ENCODE data around the gene TMEM205.

The TMEM205 gene

DNA sequence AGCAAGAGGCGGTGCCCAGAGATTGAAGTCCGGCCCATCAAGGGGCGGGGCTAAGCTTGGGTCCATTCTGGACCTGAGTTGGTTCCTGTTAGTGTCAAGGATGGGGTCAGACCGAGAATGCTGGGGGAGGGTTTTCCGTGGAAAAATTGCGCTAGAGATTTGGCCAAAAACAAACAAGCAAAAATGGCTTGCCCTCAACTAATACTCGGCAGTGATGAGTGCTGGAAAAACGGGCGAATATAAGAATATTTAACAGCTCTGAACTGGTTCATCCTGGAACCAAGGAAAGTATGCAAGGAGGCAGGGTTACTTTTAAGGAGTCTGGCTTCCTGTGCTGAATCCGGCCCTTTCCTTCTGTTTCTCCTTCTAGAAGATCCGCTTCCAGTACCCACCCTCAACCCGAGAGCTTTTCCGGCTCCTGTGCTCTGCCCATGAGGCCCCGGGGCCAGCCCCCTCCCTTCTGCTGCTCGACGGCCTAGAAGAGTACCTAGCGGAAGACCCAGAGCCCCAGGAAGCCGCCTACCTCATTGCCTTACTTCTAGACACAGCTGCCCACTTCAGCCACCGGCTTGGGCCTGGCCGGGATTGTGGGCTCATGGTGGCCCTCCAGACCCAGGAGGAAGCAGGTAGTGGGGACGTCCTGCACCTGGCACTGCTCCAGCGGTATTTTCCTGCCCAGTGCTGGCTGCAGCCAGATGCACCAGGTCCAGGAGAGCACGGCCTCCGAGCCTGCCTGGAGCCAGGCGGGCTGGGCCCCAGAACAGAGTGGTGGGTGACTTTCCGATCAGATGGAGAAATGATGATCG is 29.3 kb upstream of the TMEM205 start:
- peak overlapping the region; percentile 62 for H3K4me3 ChIP-seq (ENCODE audit: insufficient read depth, low read length, poor library complexity, severe bottlenecking)
- H3K4me2 ChIP-seq (ENCODE audit: low read depth, low read length, poor library complexity, severe bottlenecking): peak overlapping the region; percentile 81
- no peak overlapping the region for H2AFZ ChIP-seq (ENCODE audit: low read depth, low read length, severe bottlenecking)
- no peaks in the 10 kb centered on the region for H3K9me2 ChIP-seq (replicated peaks; ENCODE audit: insufficient read depth, low read length)
- H4K20me1 ChIP-seq (ENCODE audit: low read depth, low read length): no peaks in the 10 kb centered on the region
- H3F3A ChIP-seq (ENCODE audit: insufficient read depth): peaks cover 22% of the 10 kb centered on the region
- H3K36me3 ChIP-seq (ENCODE audit: low read length): no peaks in the 10 kb centered on the region
- peak overlapping the region; percentile 81 for H3K27ac ChIP-seq (ENCODE audit: low read depth, low read length)
- peak overlapping the region; percentile 69 for H3K9ac ChIP-seq (ENCODE audit: low read length)
- H3K27me3 ChIP-seq (ENCODE audit: low read length): no peaks in the 10 kb centered on the region
- TF ChIP-seq EZH2phosphoT487 (conservative IDR thresholded peaks at IDR 0.05; ENCODE audit: low read length): no peak
- TF ChIP-seq, protein P1, sequence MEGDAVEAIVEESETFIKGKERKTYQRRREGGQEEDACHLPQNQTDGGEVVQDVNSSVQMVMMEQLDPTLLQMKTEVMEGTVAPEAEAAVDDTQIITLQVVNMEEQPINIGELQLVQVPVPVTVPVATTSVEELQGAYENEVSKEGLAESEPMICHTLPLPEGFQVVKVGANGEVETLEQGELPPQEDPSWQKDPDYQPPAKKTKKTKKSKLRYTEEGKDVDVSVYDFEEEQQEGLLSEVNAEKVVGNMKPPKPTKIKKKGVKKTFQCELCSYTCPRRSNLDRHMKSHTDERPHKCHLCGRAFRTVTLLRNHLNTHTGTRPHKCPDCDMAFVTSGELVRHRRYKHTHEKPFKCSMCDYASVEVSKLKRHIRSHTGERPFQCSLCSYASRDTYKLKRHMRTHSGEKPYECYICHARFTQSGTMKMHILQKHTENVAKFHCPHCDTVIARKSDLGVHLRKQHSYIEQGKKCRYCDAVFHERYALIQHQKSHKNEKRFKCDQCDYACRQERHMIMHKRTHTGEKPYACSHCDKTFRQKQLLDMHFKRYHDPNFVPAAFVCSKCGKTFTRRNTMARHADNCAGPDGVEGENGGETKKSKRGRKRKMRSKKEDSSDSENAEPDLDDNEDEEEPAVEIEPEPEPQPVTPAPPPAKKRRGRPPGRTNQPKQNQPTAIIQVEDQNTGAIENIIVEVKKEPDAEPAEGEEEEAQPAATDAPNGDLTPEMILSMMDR (IDR thresholded peaks at IDR 0.05; ENCODE audit: insufficient read depth, low read length, poor library complexity, severe bottlenecking): no peak
- H3K9me3 ChIP-seq (ENCODE audit: insufficient read depth, low read length): no peaks in the 10 kb centered on the region
- H3K79me2 ChIP-seq (ENCODE audit: insufficient read depth, low read length): peaks cover 9% of the 10 kb centered on the region; the same call in 1 of the 2 replicates

DNA sequence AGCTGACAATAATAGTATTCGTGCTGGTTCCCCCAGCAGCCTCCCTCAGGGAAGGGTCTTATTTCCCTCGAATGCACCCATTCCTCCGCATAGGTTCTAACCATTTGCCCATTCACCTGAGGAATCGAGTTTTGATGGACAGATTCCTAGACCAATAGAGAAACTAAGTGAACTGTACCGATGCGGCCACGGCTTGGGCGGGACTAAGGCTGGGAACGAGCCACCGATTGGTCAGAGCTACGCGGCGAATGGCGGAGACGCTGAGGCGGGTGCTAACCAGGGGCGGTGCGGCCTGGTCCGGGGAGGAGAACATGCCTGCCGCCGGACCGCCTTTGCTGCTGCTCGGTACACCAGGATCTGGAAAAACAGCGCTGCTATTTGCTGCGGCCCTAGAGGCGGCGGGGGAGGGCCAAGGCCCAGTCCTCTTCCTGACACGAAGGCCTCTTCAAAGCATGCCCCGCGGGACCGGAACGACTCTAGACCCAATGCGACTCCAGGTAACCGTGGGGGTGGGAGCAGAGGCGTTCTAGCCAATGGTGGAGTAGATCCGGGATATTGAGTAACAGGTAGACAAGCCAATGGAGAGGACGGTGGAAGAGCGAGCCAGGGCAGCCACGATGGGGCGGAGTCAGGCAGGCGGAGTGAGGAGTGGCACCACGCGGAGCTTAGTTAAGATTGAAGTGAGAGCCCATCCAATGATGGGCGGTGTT is 28.5 kb upstream of the TMEM205 start, which contains the start of gene SWSAP1:
Gene SWSAP1, plus strand, starts transcription at position 234 of the 710 bp plus-strand sequence. Its CDS starts 15 bp downstream, at position 249.
- peak within 1 kb of the TSS; percentile 62 for H3K4me3 ChIP-seq (ENCODE audit: insufficient read depth, low read length, poor library complexity, severe bottlenecking)
- peak within 1 kb of the TSS; percentile 81 for H3K27ac ChIP-seq (ENCODE audit: low read depth, low read length)
- H3K79me2 ChIP-seq (ENCODE audit: insufficient read depth, low read length): peaks cover 9% of the 10 kb centered on the region; the same call in 1 of the 2 replicates
- TF ChIP-seq EZH2phosphoT487 (conservative IDR thresholded peaks at IDR 0.05; ENCODE audit: low read length): no peak
- TF ChIP-seq, protein P1 (IDR thresholded peaks at IDR 0.05; ENCODE audit: insufficient read depth, low read length, poor library complexity, severe bottlenecking): no peak
- H3K9ac ChIP-seq (ENCODE audit: low read length): peak within 1 kb of the TSS; percentile 69
- H3K4me2 ChIP-seq (ENCODE audit: low read depth, low read length, poor library complexity, severe bottlenecking): peak within 1 kb of the TSS; percentile 81
- peak within 1 kb of the TSS; percentile 72 for H2AFZ ChIP-seq (ENCODE audit: low read depth, low read length, severe bottlenecking)
- H3F3A ChIP-seq (ENCODE audit: insufficient read depth): peaks cover 20% of the 10 kb centered on the region
- no peaks in the 10 kb centered on the region for H3K9me3 ChIP-seq (ENCODE audit: insufficient read depth, low read length)
- H3K9me2 ChIP-seq (replicated peaks; ENCODE audit: insufficient read depth, low read length): no peaks in the 10 kb centered on the region
- no peaks in the 10 kb centered on the region for H3K36me3 ChIP-seq (ENCODE audit: low read length)
- no peaks in the 10 kb centered on the region for H4K20me1 ChIP-seq (ENCODE audit: low read depth, low read length)
- H3K27me3 ChIP-seq (ENCODE audit: low read length): no peaks in the 10 kb centered on the region

DNA sequence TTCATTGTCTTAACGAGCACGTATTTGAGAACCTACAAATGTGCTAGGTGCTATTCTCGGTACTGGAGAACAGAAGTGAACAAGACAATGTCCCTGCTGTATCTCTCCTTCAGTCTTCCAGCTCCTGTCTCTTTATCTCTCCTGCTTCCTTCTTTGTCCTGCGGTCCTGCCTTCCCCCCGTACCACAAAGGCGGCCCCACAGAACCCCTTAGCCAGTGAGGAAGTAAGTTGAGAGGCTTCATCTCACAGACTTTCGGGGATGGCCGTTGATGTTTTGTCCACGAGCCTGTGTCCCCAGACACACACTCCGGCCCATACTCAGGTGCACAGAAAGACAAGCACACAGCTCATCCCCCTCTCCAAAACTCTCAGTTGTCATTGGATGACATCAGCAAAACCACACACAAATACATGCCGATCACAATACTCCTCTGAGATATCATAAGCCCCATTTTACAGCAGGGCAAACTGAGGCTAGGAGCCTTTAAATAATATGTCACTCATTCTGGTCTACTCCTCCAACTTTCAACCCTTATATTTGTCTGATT is 27.9 kb upstream of the TMEM205 start:
- peaks cover 9% of the 10 kb centered on the region; the same call in 1 of the 2 replicates for H3K79me2 ChIP-seq (ENCODE audit: insufficient read depth, low read length)
- peak overlapping the region; percentile 69 for H3K9ac ChIP-seq (ENCODE audit: low read length)

More for the DNA sequence above, 27.9 kb upstream of the TMEM205 start:
- Histone ChIP-seq H4K20me1 (ENCODE audit: low read depth, low read length) (no peaks in the 10 kb centered on the region), H3K9me3 (ENCODE audit: insufficient read depth, low read length) (no peaks in the 10 kb centered on the region), H3K4me2 (ENCODE audit: low read depth, low read length, poor library complexity, severe bottlenecking) (peak overlapping the region; percentile 81), H3K27ac (ENCODE audit: low read depth, low read length) (peak overlapping the region; percentile 17; the same call in 1 of the 2 replicates), H3K4me3 (ENCODE audit: insufficient read depth, low read length, poor library complexity, severe bottlenecking) (peak overlapping the region; percentile 62), H3K36me3 (ENCODE audit: low read length) (no peaks in the 10 kb centered on the region), H2AFZ (ENCODE audit: low read depth, low read length, severe bottlenecking) (peak overlapping the region; percentile 72), H3F3A (ENCODE audit: insufficient read depth) (peaks cover 18% of the 10 kb centered on the region), H3K27me3 (ENCODE audit: low read length) (no peaks in the 10 kb centered on the region), H3K9me2 (replicated peaks; ENCODE audit: insufficient read depth, low read length) (no peaks in the 10 kb centered on the region)
- TF ChIP-seq, protein P1 (IDR thresholded peaks at IDR 0.05; ENCODE audit: insufficient read depth, low read length, poor library complexity, severe bottlenecking): no peak
- no peak for TF ChIP-seq EZH2phosphoT487 (conservative IDR thresholded peaks at IDR 0.05; ENCODE audit: low read length)

All from SU-DHL-6 (cell line).